ENCODE data around the gene TTC34. TPM values are rescaled to one million over a fixed set of nuclear protein-coding genes. Genes with fewer than 3 reads are reported as not detected.

TTC34 gene
- total and polyA plus RNA-seq, 2 experiments from 2014 or later = 0.08 to 0.35 TPM

DNA sequence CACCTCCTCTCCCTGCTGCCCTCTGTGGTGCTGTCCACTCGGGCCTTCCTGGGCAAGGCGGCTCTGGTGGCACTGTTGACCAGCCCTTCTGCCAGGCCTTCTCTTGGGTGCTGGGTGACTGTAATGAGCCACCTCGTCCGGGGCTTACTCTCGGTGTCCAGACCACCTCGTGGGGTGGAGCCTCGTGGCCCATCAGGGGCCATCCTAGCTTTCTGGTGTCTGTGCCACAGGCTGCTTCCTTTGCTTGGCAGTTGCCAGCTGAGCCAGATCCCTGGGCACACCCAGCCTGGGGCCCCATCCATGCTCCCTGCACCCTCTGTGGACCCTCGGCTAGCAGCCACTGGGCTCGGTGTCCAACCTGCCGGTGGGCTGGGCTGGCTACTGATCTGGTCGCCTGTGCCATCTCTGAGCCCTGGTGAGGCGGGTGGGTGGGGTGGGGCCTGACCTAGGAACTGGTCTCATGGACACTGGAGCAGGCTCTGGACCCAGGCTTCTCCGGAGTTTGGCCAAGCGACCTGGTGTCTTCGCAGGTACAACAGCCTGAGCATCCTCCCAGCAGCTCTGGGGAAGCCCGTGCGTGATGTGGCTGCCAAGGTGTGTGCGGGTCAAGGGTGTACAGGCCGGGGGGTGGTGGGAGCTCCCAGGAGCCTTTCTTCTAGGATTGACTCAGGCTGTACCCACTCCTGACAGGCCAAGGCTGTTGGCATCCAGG is 213.5 kb downstream of the TTC34 start:
- Histone ChIP-seq H3K27me3 (ENCODE audit: insufficient read depth) (no peaks in the 10 kb centered on the region), H2AFZ (no peak overlapping the region), H3K4me1 (ENCODE audit: insufficient read depth) (peaks cover 12% of the 10 kb centered on the region), H4K20me1 (replicated peaks; ENCODE audit: insufficient read depth) (no peaks in the 10 kb centered on the region), H3K36me3 (ENCODE audit: insufficient read depth) (no peaks in the 10 kb centered on the region), H3K79me2 (replicated peaks; ENCODE audit: insufficient read depth) (no peaks in the 10 kb centered on the region), H3K4me3 (peak overlapping the region; percentile 88; the same call in 1 of the 2 replicates), H3K27ac (ENCODE audit: low read depth) (no peak overlapping the region), H3K9me2 (ENCODE audit: insufficient read depth) (no peaks in the 10 kb centered on the region), H3F3A (replicated peaks; ENCODE audit: low read depth) (no peaks in the 10 kb centered on the region), H3K4me2 (peak overlapping the region; percentile 98)
- DNase-seq (ENCODE audit: low spot score) (no peak), ATAC-seq (no peak)
- peak overlapping the region; percentile 83 for H3K4me3 Mint-ChIP-seq
- peaks cover 20% of the 10 kb centered on the region for H3K4me1 Mint-ChIP-seq
- peaks cover 15% of the 10 kb centered on the region; the same call in 2 of the 3 replicates for H3K36me3 Mint-ChIP-seq (ENCODE audit: low read depth)
- H3K27ac Mint-ChIP-seq = no peak overlapping the region
- no peak for TF ChIP-seq ZNF331 (CRISPR knock-in tag; IDR thresholded peaks at IDR 0.05; ENCODE audit: low read depth)
- TF ChIP-seq, protein P1, sequence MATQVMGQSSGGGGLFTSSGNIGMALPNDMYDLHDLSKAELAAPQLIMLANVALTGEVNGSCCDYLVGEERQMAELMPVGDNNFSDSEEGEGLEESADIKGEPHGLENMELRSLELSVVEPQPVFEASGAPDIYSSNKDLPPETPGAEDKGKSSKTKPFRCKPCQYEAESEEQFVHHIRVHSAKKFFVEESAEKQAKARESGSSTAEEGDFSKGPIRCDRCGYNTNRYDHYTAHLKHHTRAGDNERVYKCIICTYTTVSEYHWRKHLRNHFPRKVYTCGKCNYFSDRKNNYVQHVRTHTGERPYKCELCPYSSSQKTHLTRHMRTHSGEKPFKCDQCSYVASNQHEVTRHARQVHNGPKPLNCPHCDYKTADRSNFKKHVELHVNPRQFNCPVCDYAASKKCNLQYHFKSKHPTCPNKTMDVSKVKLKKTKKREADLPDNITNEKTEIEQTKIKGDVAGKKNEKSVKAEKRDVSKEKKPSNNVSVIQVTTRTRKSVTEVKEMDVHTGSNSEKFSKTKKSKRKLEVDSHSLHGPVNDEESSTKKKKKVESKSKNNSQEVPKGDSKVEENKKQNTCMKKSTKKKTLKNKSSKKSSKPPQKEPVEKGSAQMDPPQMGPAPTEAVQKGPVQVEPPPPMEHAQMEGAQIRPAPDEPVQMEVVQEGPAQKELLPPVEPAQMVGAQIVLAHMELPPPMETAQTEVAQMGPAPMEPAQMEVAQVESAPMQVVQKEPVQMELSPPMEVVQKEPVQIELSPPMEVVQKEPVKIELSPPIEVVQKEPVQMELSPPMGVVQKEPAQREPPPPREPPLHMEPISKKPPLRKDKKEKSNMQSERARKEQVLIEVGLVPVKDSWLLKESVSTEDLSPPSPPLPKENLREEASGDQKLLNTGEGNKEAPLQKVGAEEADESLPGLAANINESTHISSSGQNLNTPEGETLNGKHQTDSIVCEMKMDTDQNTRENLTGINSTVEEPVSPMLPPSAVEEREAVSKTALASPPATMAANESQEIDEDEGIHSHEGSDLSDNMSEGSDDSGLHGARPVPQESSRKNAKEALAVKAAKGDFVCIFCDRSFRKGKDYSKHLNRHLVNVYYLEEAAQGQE (IDR thresholded peaks at IDR 0.05; ENCODE audit: unreplicated experiment) = no peak
- TF ChIP-seq, protein P2, sequence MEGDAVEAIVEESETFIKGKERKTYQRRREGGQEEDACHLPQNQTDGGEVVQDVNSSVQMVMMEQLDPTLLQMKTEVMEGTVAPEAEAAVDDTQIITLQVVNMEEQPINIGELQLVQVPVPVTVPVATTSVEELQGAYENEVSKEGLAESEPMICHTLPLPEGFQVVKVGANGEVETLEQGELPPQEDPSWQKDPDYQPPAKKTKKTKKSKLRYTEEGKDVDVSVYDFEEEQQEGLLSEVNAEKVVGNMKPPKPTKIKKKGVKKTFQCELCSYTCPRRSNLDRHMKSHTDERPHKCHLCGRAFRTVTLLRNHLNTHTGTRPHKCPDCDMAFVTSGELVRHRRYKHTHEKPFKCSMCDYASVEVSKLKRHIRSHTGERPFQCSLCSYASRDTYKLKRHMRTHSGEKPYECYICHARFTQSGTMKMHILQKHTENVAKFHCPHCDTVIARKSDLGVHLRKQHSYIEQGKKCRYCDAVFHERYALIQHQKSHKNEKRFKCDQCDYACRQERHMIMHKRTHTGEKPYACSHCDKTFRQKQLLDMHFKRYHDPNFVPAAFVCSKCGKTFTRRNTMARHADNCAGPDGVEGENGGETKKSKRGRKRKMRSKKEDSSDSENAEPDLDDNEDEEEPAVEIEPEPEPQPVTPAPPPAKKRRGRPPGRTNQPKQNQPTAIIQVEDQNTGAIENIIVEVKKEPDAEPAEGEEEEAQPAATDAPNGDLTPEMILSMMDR (conservative IDR thresholded peaks at IDR 0.05; ENCODE audit: low read depth in 2 of 2) = no peak
- no peak for TF ChIP-seq STAT1 (IDR thresholded peaks at IDR 0.05; ENCODE audit: unreplicated experiment)
- no peak for TF ChIP-seq POLR2AphosphoS5 (IDR thresholded peaks at IDR 0.05; ENCODE audit: low read depth)
- TF ChIP-seq CREB1 (CRISPR knock-in tag; IDR thresholded peaks at IDR 0.05; ENCODE audit: low read depth) = no peak
- no peak for TF ChIP-seq JUNB (IDR thresholded peaks at IDR 0.05; ENCODE audit: unreplicated experiment)
- TF ChIP-seq ZNF114 (CRISPR knock-in tag; IDR thresholded peaks at IDR 0.05) = no peak
- no peak for TF ChIP-seq NANOG (IDR thresholded peaks at IDR 0.05; ENCODE audit: borderline replicate concordance)
- TF ChIP-seq, protein P3, sequence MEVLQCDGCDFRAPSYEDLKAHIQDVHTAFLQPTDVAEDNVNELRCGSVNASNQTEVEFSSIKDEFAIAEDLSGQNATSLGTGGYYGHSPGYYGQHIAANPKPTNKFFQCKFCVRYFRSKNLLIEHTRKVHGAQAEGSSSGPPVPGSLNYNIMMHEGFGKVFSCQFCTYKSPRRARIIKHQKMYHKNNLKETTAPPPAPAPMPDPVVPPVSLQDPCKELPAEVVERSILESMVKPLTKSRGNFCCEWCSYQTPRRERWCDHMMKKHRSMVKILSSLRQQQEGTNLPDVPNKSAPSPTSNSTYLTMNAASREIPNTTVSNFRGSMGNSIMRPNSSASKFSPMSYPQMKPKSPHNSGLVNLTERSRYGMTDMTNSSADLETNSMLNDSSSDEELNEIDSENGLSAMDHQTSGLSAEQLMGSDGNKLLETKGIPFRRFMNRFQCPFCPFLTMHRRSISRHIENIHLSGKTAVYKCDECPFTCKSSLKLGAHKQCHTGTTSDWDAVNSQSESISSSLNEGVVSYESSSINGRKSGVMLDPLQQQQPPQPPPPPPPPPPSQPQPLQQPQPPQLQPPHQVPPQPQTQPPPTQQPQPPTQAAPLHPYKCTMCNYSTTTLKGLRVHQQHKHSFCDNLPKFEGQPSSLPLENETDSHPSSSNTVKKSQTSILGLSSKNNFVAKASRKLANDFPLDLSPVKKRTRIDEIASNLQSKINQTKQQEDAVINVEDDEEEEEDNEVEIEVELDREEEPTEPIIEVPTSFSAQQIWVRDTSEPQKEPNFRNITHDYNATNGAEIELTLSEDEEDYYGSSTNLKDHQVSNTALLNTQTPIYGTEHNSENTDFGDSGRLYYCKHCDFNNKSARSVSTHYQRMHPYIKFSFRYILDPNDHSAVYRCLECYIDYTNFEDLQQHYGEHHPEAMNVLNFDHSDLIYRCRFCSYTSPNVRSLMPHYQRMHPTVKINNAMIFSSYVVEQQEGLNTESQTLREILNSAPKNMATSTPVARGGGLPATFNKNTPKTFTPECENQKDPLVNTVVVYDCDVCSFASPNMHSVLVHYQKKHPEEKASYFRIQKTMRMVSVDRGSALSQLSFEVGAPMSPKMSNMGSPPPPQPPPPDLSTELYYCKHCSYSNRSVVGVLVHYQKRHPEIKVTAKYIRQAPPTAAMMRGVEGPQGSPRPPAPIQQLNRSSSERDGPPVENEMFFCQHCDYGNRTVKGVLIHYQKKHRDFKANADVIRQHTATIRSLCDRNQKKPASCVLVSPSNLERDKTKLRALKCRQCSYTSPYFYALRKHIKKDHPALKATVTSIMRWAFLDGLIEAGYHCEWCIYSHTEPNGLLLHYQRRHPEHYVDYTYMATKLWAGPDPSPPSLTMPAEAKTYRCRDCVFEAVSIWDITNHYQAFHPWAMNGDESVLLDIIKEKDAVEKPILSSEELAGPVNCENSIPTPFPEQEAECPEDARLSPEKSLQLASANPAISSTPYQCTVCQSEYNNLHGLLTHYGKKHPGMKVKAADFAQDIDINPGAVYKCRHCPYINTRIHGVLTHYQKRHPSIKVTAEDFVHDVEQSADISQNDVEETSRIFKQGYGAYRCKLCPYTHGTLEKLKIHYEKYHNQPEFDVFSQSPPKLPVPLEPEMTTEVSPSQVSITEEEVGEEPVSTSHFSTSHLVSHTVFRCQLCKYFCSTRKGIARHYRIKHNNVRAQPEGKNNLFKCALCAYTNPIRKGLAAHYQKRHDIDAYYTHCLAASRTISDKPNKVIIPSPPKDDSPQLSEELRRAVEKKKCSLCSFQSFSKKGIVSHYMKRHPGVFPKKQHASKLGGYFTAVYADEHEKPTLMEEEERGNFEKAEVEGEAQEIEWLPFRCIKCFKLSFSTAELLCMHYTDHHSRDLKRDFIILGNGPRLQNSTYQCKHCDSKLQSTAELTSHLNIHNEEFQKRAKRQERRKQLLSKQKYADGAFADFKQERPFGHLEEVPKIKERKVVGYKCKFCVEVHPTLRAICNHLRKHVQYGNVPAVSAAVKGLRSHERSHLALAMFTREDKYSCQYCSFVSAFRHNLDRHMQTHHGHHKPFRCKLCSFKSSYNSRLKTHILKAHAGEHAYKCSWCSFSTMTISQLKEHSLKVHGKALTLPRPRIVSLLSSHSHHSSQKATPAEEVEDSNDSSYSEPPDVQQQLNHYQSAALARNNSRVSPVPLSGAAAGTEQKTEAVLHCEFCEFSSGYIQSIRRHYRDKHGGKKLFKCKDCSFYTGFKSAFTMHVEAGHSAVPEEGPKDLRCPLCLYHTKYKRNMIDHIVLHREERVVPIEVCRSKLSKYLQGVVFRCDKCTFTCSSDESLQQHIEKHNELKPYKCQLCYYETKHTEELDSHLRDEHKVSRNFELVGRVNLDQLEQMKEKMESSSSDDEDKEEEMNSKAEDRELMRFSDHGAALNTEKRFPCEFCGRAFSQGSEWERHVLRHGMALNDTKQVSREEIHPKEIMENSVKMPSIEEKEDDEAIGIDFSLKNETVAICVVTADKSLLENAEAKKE (CRISPR knock-in tag; IDR thresholded peaks at IDR 0.05) = no peak
- TF ChIP-seq EZH2 (IDR thresholded peaks at IDR 0.05; ENCODE audit: low read depth, unreplicated experiment) = no peak
- TF ChIP-seq, protein P4, sequence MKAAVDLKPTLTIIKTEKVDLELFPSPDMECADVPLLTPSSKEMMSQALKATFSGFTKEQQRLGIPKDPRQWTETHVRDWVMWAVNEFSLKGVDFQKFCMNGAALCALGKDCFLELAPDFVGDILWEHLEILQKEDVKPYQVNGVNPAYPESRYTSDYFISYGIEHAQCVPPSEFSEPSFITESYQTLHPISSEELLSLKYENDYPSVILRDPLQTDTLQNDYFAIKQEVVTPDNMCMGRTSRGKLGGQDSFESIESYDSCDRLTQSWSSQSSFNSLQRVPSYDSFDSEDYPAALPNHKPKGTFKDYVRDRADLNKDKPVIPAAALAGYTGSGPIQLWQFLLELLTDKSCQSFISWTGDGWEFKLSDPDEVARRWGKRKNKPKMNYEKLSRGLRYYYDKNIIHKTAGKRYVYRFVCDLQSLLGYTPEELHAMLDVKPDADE (IDR thresholded peaks at IDR 0.05) = no peak
- TF ChIP-seq EZH2phosphoT487 (IDR thresholded peaks at IDR 0.05; ENCODE audit: unreplicated experiment) = no peak
- peaks cover 14% of the 10 kb centered on the region for H3K9me3 Mint-ChIP-seq
- peaks cover 4% of the 10 kb centered on the region for H3K27me3 Mint-ChIP-seq (ENCODE audit: insufficient read depth, low read depth, poor library complexity)
